Mucosa of stomach (tissue), 1 donor: ENCODE measurements around the gene HLA-F.

Experiments used
- H3K27me3 ChIP-seq: one replicate; pipeline ENCODE4 v1.7.0; 2013; ENCODE audit warnings: mild to moderate bottlenecking, low read length; ENCODE audit not compliant: control insufficient read depth, insufficient read depth
- H3K36me3 ChIP-seq: one replicate; pipeline ENCODE4 v1.7.0; 2013; ENCODE audit warnings: low read length; ENCODE audit not compliant: control insufficient read depth, insufficient read depth
- H3K4me1 ChIP-seq: one replicate; pipeline ENCODE4 v1.7.0; 2013; ENCODE audit warnings: mild to moderate bottlenecking, low read length; ENCODE audit not compliant: control insufficient read depth, insufficient read depth
- H3K4me3 ChIP-seq: one replicate; pipeline ENCODE4 v1.7.0; 2013; ENCODE audit warnings: low read length
- H3K9ac ChIP-seq: one replicate; pipeline ENCODE4 v1.7.0; 2013; ENCODE audit warnings: mild to moderate bottlenecking, low read length, moderate library complexity
- H3K9me3 ChIP-seq: one replicate; pipeline ENCODE4 v1.7.0; 2013; ENCODE audit warnings: mild to moderate bottlenecking, low read length, moderate library complexity; ENCODE audit not compliant: control insufficient read depth
- donor health status: Pancreatic carcinoma.

Gene HLA-F

DNA sequence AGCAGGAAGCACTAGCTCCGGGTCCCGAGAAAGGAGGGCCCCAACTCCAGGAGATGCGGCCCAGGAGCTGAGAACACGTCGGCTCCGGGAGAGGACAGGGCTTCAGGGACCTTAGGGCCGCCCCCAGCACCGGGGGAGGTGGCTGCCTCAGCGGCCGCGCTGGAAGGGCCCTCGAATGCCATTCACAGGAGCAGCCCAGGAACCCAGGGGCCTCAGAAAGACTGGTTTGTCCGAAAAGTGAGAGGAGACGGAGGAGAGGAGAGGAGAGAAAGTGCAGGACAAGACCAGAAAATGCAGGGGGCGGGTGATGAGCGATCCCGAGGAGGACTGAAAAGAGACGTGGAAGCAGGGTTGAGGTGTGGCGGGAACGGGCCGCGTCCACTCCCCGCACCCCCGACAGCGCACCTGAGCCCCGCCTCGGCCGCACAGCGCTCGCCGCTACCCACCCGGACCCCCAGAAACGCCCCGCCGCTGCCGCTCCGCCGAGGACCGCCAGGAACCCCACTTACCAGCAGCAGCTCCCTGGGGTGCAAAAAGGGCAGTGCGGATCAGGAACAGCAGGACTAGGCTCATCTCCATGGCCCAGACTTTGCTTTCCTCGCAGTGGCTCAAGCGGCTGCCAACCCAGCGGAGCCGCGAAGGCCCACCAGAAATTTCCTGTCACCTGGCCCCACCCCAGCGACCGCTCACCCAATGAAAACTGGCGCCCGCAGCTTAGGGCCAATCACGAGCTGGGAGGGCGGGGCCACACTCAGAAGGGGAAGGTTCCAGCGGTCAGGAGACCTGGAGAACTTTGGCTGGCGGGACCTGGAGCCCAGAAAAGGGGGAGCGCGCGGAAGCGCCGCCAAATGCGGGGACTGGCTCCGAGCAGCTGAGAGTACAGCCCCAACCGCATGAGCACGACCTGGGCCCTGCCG, 25.4 kb downstream of the HLA-F start:
- H3K4me3 ChIP-seq: peak overlapping the region; percentile 82
- peaks cover 19% of the 10 kb centered on the region for H3K4me1 ChIP-seq
- H3K27me3 ChIP-seq: peaks cover 10% of the 10 kb centered on the region
- H3K9ac ChIP-seq: peak overlapping the region; percentile 57
- H3K9me3 ChIP-seq: no peaks in the 10 kb centered on the region
- no peaks in the 10 kb centered on the region for H3K36me3 ChIP-seq

DNA sequence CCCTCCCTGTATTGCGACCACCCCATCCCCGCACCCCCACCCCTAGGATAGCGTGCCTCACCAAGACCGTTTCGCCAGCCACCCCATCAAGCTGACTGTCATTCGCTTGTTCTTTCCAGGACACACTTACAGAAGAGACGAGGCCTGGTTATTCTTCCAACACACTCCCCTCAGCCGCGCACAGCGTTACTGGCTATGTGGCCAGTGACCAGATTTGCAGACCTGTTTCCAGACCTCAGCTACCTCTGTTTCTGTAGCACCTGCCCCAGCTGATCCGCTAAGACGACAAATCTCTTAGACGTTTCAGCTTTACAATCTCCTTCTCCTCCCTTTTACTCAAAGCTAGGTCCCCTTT, 26.1 kb downstream of the HLA-F start:
- H3K9me3 ChIP-seq: no peaks in the 10 kb centered on the region
- peak overlapping the region; percentile 57 for H3K9ac ChIP-seq
- peak overlapping the region; percentile 82 for H3K4me3 ChIP-seq
- H3K27me3 ChIP-seq: peaks cover 10% of the 10 kb centered on the region
- peaks cover 19% of the 10 kb centered on the region for H3K4me1 ChIP-seq
- H3K36me3 ChIP-seq: no peaks in the 10 kb centered on the region

DNA sequence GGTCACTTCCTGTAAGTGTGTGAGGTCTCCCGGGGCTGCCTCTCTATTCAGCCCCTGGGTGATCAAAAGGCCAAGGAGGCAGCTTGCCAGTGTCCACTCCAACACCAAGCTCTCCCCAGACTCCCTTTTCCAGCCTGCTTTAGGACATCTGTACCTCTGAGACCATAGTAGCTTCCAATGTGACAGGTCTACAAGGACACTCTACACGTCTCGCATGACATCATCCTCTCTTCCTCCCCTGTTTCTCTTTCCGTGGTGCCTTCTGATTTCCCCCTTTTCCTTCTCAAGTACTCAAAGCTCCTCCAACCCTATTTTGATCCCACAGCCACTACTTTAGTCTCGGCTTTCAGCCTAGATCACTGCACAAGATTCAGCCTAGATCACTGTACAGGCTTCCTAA, 26.4 kb downstream of the HLA-F start:
- Histone ChIP-seq H3K9ac (no peak overlapping the region), H3K36me3 (no peaks in the 10 kb centered on the region), H3K4me1 (peaks cover 19% of the 10 kb centered on the region), H3K9me3 (no peaks in the 10 kb centered on the region), H3K4me3 (peak overlapping the region; percentile 82), H3K27me3 (peaks cover 10% of the 10 kb centered on the region)

DNA sequence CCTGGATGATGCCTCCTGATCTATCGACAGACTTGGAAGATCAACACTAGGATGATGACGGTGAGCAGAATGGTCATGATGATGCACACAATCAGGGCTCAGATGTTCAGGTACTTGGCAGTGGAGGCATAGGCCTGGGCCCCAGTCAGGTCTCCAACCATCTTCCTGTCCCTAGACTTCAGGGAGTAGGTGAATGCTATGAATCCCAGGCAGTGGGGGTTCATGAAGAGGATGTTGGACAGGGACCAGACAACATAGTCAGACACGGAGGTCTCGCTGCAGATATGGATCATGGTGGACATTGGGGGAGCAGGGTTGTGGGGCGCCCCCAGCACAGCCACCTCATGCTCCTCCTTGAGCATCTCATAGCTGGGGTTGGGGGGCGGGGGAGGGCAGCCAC, 27.5 kb downstream of the HLA-F start:
- Histone ChIP-seq H3K4me1 (peaks cover 19% of the 10 kb centered on the region), H3K9ac (no peak overlapping the region), H3K27me3 (peaks cover 10% of the 10 kb centered on the region), H3K36me3 (no peaks in the 10 kb centered on the region), H3K9me3 (no peaks in the 10 kb centered on the region), H3K4me3 (no peak overlapping the region)

DNA sequence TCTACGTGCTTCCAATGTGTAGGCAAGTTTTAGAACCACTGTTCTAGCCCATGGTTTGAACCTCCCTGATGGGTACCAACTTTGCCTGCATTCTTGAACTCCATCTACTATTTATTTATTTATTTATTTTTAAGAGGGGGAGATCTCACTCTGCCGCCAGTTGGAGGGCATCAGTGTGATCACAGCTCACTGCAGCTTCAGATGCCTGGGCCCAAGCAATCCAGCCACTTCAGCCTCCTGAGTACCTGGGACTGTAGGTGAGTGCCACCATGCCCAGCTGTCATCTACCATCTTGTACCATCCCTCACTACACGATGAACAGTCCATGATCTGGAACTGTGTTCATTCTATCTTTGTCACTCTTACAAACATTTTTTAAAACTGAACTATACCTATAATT, 28.2 kb downstream of the HLA-F start:
- H3K9ac ChIP-seq: no peak overlapping the region
- no peak overlapping the region for H3K4me3 ChIP-seq
- H3K9me3 ChIP-seq: no peaks in the 10 kb centered on the region
- H3K27me3 ChIP-seq: peaks cover 15% of the 10 kb centered on the region
- no peaks in the 10 kb centered on the region for H3K36me3 ChIP-seq
- H3K4me1 ChIP-seq: peaks cover 19% of the 10 kb centered on the region

DNA sequence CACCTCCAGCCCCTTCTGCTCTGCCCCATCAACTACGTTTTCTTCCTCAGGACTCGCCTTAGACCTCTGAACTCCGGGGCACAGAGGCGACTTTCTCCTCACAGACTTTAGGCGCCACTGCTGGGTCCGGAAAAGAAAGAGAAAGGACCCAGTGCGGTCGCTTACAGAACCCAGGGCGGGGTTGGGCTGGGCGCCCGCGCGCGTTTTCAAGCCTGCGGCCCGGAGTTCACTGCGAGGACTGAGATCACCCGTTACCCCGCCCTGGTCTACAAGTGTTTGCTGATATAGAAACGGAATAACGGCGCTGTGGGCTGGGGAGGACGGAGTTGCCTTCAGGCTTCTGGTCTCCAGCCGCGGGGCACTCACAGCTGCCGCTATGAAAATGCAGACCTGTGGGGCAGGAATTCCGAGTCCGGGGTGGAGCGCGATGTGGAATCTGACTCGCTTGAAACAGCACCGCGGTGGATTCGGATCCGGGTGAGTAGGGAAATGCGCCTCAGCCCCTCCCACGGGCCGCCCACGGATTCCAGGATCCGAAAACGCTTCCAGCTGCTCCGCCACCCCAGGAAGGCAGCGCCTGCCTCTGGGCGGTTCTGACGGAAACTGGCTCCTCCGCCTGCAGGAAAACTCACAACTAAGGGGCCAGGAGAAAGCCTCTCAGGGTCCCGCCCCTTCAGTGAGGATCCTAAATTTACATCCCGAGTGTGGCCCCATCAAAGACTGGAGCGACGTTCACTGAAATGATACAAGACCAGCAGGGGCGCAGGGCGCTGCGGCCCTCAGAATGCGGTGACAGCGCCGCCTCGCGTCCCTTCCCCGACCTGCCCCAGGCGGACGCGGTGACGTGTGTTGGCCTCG, 29.4 kb downstream of the HLA-F start:
- no peaks in the 10 kb centered on the region for H3K9me3 ChIP-seq
- peak overlapping the region; percentile 75 for H3K9ac ChIP-seq
- H3K4me1 ChIP-seq: peaks cover 18% of the 10 kb centered on the region
- peak overlapping the region; percentile 51 for H3K4me3 ChIP-seq
- peaks cover 15% of the 10 kb centered on the region for H3K27me3 ChIP-seq
- H3K36me3 ChIP-seq: no peaks in the 10 kb centered on the region

DNA sequence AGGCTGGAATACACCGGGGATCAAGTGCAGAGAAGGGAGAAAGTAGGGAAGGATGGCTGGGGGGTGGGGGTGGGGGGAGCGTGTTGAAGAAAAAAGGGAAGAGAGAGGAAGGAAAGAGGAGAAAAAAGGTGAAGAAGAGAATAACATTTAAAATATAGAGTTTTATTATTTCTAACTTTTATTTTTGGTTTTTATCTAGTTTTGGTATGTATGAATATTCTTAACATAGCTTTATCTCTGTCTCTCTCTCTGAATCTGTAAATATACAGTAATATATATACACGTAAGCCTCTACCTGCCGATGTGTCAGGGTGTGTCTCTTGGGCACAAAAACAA, 30.0 kb downstream of the HLA-F start:
- Histone ChIP-seq H3K36me3 (no peaks in the 10 kb centered on the region), H3K4me1 (peaks cover 12% of the 10 kb centered on the region), H3K4me3 (no peak overlapping the region), H3K9ac (peak overlapping the region; percentile 75), H3K27me3 (peaks cover 11% of the 10 kb centered on the region), H3K9me3 (no peaks in the 10 kb centered on the region)

DNA sequence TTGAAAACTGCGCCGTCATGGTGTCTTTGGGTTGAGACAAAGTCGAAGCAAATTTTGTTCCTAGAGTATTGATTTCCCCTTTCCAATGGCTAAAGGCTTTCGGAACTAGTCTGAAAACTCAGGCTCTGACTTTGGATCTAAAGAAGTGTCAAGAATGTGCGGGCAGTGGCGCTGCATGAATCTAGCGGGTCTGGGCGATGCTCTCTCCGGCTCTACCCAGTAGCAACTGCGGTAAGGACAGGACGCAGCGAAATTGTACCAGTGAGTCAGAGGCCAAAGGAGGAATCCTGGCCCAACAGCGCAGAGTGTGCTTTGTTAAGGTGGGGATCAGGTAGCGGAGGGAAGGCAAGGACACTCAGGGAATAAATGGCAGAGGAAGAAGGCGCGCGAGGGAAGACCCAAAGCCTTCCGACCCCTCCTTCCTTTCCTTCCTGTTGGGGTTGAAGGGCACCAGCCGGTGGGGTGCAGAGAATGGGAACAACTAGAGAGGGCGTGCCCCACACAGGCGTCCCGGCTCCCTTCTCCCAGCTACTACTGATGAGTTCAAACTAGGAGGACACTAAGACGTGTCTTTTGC, 32.1 kb downstream of the HLA-F start:
- no peaks in the 10 kb centered on the region for H3K9me3 ChIP-seq

DNA sequence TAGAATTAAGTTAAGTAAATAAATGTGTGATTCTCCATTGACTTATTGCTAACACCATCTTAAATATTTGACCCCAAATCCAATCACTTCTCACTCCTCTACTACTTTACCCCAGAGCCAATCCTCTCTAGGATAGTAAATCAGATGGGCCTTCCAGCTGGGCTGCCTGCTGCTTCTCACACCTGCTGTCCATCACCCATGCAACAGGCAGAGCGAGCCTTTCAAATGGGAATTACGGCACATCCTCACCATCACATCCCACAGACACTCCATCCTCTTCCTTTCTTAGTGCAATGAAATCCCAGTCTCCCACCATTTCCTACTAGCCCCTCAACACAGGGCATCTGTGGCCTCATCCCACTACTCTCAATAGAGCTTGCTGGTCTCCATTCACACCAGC, 34.0 kb downstream of the HLA-F start:
- Histone ChIP-seq H3K9me3 (no peaks in the 10 kb centered on the region), H3K27me3 (peaks cover 8% of the 10 kb centered on the region), H3K4me1 (peaks cover under 1% of the 10 kb centered on the region), H3K36me3 (no peaks in the 10 kb centered on the region), H3K4me3 (no peak overlapping the region), H3K9ac (no peak overlapping the region)

More for the DNA sequence above, 32.1 kb downstream of the HLA-F start:
- Histone ChIP-seq H3K27me3 (peaks cover 8% of the 10 kb centered on the region), H3K4me3 (no peak overlapping the region), H3K36me3 (no peaks in the 10 kb centered on the region), H3K4me1 (peaks cover 6% of the 10 kb centered on the region), H3K9ac (no peak overlapping the region)

DNA sequence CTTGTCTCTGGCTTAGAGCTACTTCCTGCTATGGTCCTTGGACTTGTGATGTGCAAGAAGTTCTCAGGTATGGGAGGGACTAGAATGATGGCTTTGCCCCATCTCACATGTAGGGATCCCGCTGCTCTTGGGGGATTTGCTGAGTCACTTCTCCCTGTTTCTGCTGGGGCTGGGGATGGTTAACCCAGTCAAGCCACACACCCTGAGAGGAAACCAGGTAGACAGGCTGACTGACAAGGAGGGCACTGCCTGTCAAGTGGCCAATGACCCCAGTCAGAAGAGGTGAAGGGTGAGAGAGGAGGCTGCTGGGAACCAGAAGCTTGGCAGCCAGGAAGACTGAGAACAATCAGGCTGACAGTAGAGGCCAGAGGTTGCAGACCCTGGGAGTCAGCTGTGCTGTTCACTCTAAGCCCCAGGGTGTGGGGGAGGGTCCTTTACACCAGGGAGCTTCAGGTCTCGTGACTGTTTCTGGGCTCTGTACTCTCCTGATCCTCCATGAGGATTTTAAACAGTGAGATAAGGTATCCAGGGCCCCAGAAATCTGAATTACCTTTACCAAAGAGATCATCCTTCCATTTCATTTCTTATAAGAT, 34.6 kb downstream of the HLA-F start:
- Histone ChIP-seq H3K4me1 (no peaks in the 10 kb centered on the region), H3K36me3 (no peaks in the 10 kb centered on the region), H3K4me3 (no peak overlapping the region)

DNA sequence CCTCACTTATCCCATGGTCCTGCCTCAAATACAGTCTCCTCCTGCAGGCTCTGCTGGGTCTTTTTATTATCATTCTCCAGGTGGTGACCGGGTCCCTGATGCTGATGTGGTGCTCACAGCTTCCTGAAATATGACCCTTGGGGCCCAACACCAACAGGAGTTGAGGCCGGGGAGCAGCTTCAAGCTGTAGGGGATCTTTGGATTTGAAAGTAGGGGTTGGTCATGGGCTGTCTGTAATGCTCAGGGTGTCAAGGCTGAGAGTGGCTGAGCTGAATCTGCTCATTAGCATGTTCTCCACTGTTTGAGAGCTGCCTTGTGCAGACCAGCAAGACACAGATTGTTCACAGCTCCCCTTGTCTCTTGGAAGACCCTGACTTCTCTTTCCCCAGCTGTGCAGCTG, 35.5 kb downstream of the HLA-F start:
- H3K36me3 ChIP-seq: no peaks in the 10 kb centered on the region
- H3K4me3 ChIP-seq: no peak overlapping the region
- peaks cover 8% of the 10 kb centered on the region for H3K27me3 ChIP-seq
- H3K9me3 ChIP-seq: no peaks in the 10 kb centered on the region
- no peaks in the 10 kb centered on the region for H3K4me1 ChIP-seq
- H3K9ac ChIP-seq: no peak overlapping the region

More for the DNA sequence above, 34.6 kb downstream of the HLA-F start:
- Histone ChIP-seq H3K9me3 (no peaks in the 10 kb centered on the region), H3K27me3 (peaks cover 8% of the 10 kb centered on the region), H3K9ac (no peak overlapping the region)
